GM23338 (cell line): Measurements from ENCODE around the gene SGSH. TPM values are rescaled to one million over a fixed set of nuclear protein-coding genes. Genes with fewer than 3 reads are reported as not detected.

Experiments
- ATAC-seq: fragments of 200-7000 bp; cut with Tn5 transposase; 3 replicates; pipeline ENCODE4 v1.9.1; 2020
- DNase-seq: peaks from one replicate; pipeline ENCODE4 v3.0.0-alpha.2; 2015; ENCODE audit warnings: low spot score
- H2AFZ ChIP-seq: fragments of 200-600 bp; sonication (generic); 2 replicates; pipeline ENCODE4 v1.8.0; 2016; ENCODE audit warnings: antibody characterized with exemption, mild to moderate bottlenecking, moderate library complexity
- H3F3A ChIP-seq: fragments of 200-600 bp; sonication (generic); replicated peaks from 2 replicates; pipeline ENCODE4 v1.8.0; 2017; ENCODE audit warnings: antibody characterized with exemption, mixed run types, low read depth
- H3K27ac ChIP-seq: fragments of 200-600 bp; sonication (generic); 2 replicates; pipeline ENCODE4 v1.6.1; 2016; ENCODE audit warnings: low read depth
- H3K27me3 ChIP-seq: fragments of 200-600 bp; sonication (generic); 2 replicates; pipeline ENCODE4 v1.8.0; 2016; ENCODE audit warnings: mild to moderate bottlenecking, mixed run types, moderate library complexity; ENCODE audit not compliant: insufficient read depth
- H3K36me3 ChIP-seq: fragments of 200-600 bp; sonication (generic); 2 replicates; pipeline ENCODE4 v1.8.0; 2016; ENCODE audit warnings: mild to moderate bottlenecking; ENCODE audit not compliant: insufficient read depth
- H3K4me1 ChIP-seq: fragments of 200-600 bp; sonication (generic); 2 replicates; pipeline ENCODE4 v1.8.0; 2016; ENCODE audit warnings: mild to moderate bottlenecking, moderate library complexity; ENCODE audit not compliant: insufficient read depth
- H3K4me2 ChIP-seq: fragments of 200-600 bp; sonication (generic); 2 replicates; pipeline ENCODE4 v1.7.1; 2017; ENCODE audit warnings: mixed run types
- H3K4me3 ChIP-seq: fragments of 200-600 bp; sonication (generic); 2 replicates; pipeline ENCODE4 v1.6.1; 2016; ENCODE audit warnings: mixed run types
- H3K79me2 ChIP-seq: fragments of 200-600 bp; sonication (generic); replicated peaks from 2 replicates; pipeline ENCODE4 v1.8.0; 2017; ENCODE audit warnings: mild to moderate bottlenecking; ENCODE audit not compliant: insufficient read depth
- H3K9me2 ChIP-seq: fragments of 200-600 bp; sonication (generic); 2 replicates; pipeline ENCODE4 v1.8.0; 2017; ENCODE audit not compliant: insufficient read depth
- H4K20me1 ChIP-seq: fragments of 200-600 bp; sonication (generic); replicated peaks from 2 replicates; pipeline ENCODE4 v1.8.0; 2017; ENCODE audit warnings: mild to moderate bottlenecking; ENCODE audit not compliant: insufficient read depth
- H3K27ac Mint-ChIP-seq: 2 replicates; pipeline ENCODE4 v1.8.0; 2020; ENCODE audit warnings: inconsistent platforms, mild to moderate bottlenecking, moderate library complexity, mixed read lengths
- H3K27me3 Mint-ChIP-seq: 3 replicates; pipeline ENCODE4 v1.8.0; 2022; ENCODE audit warnings: low read depth, mild to moderate bottlenecking, moderate library complexity, mixed read lengths, inconsistent platforms; ENCODE audit not compliant: insufficient read depth, poor library complexity
- H3K36me3 Mint-ChIP-seq: 3 replicates; pipeline ENCODE4 v1.8.0; 2021; ENCODE audit warnings: low read depth, mild to moderate bottlenecking, inconsistent platforms, moderate library complexity, mixed read lengths
- H3K4me1 Mint-ChIP-seq: 3 replicates; pipeline ENCODE4 v1.8.0; 2020; ENCODE audit warnings: mild to moderate bottlenecking, inconsistent platforms, mixed read lengths
- H3K4me3 Mint-ChIP-seq: 3 replicates; pipeline ENCODE4 v1.8.0; 2021; ENCODE audit warnings: moderate library complexity, mild to moderate bottlenecking, inconsistent platforms, mixed read lengths
- H3K9me3 Mint-ChIP-seq: 3 replicates; pipeline ENCODE4 v1.8.0; 2020; ENCODE audit warnings: moderate library complexity, mild to moderate bottlenecking, inconsistent platforms, mixed read lengths
- CTCF ChIP-seq, 2 experiments: fragments of 200-600 bp in 1 of 2; sonication (generic) in 1 of 2; conservative IDR thresholded peaks; 2 replicates each; pipeline versions ENCODE4 v1.5.1 to v1.6.1; 2016 to 2017; ENCODE audit warnings: antibody characterized with exemption in 2 of 2, low read depth in 2 of 2, mild to moderate bottlenecking in 2 of 2, moderate library complexity in 1 of 2
- ETS1 ChIP-seq: IDR thresholded peaks from 2 replicates; pipeline ENCODE4 v1.6.1; 2016; ENCODE audit warnings: antibody characterized with exemption
- JUNB ChIP-seq: IDR thresholded peaks from one replicate; pipeline ENCODE4 v1.6.1; 2016; ENCODE audit warnings: antibody characterized with exemption; ENCODE audit not compliant: unreplicated experiment
- NANOG ChIP-seq: IDR thresholded peaks from 2 replicates; pipeline ENCODE4 v1.6.1; 2016; ENCODE audit warnings: antibody characterized with exemption, borderline replicate concordance
- POLR2AphosphoS5 ChIP-seq: IDR thresholded peaks from 2 replicates; pipeline ENCODE4 v1.6.1; 2016; ENCODE audit warnings: antibody characterized with exemption, low read depth
- REST ChIP-seq: IDR thresholded peaks from one replicate; pipeline ENCODE4 v1.6.1; 2018; ENCODE audit warnings: antibody characterized with exemption; ENCODE audit not compliant: unreplicated experiment
- STAT1 ChIP-seq: IDR thresholded peaks from one replicate; pipeline ENCODE4 v1.6.1; 2016; ENCODE audit warnings: antibody characterized with exemption; ENCODE audit not compliant: unreplicated experiment
- ZNF462 ChIP-seq: fragments of 250-450 bp; sonication (Bioruptor Pico); IDR thresholded peaks from 2 replicates; pipeline ENCODE4 v1.5.0; 2020; ENCODE audit warnings: mild to moderate bottlenecking, moderate library complexity
- polyA plus RNA-seq: library from polyadenylated mRNA; unstranded; fragments of >200 nt; fragmentation: Nextera tagmentation; extraction: Ambion mirVana; gene quantifications from 2 replicates; pipeline ENCODE4 v1.2.1, GENCODE V29; 2016
- total RNA-seq: library from RNA; depleted of rRNA; stranded (reverse); fragments of >200 nt; shearing (Covaris generic); gene quantifications from 2 replicates; pipeline ENCODE4 v1.2.3, GENCODE V29; 2014

SGSH gene
- total and polyA plus RNA-seq, 2 experiments from 2014 or later = 9.6 to 17.5 TPM

- TF ChIP-seq CTCF (conservative IDR thresholded peaks at IDR 0.05; ENCODE audit: low read depth in 2 of 2) = no peak
These were observed 23.6 kb upstream of the SGSH start (continued) for GRCh38 chr17:80243526-80244433.

- DNase-seq (no peak), ATAC-seq (no peak)
- Histone ChIP-seq H2AFZ (no peak overlapping the region), H3K9me2 (no peaks in the 10 kb centered on the region), H3K27ac (no peak overlapping the region), H4K20me1 (peaks cover 3% of the 10 kb centered on the region; the same call in 1 of the 2 replicates), H3K4me1 (no peaks in the 10 kb centered on the region), H3K4me2 (no peak overlapping the region), H3K4me3 (no peak overlapping the region), H3K27me3 (no peaks in the 10 kb centered on the region), H3F3A (no peaks in the 10 kb centered on the region), H3K36me3 (no peaks in the 10 kb centered on the region; the same call in 1 of the 2 replicates), H3K79me2 (no peaks in the 10 kb centered on the region)
- H3K4me3 Mint-ChIP-seq = no peak overlapping the region
- H3K4me1 Mint-ChIP-seq = no peaks in the 10 kb centered on the region; the same call in 2 of the 3 replicates
- H3K27ac Mint-ChIP-seq = no peak overlapping the region
- peaks cover 8% of the 10 kb centered on the region for H3K27me3 Mint-ChIP-seq
- H3K36me3 Mint-ChIP-seq = peaks cover 32% of the 10 kb centered on the region
- H3K9me3 Mint-ChIP-seq = no peaks in the 10 kb centered on the region
- no peak for TF ChIP-seq NANOG
- TF ChIP-seq CTCF (conservative IDR thresholded peaks at IDR 0.05; ENCODE audit: low read depth in 2 of 2) = no peak
- TF ChIP-seq POLR2AphosphoS5 = no peak
- TF ChIP-seq STAT1 = no peak
- no peak for TF ChIP-seq REST
- TF ChIP-seq ZNF462 (CRISPR knock-in tag) = no peak
- no peak for TF ChIP-seq JUNB
- no peak for TF ChIP-seq ETS1
These were observed 22.4 kb upstream of the SGSH start for GRCh38 chr17:80242505-80242904.
